ENCODE data around the gene VAPA.

Gene VAPA

DNA sequence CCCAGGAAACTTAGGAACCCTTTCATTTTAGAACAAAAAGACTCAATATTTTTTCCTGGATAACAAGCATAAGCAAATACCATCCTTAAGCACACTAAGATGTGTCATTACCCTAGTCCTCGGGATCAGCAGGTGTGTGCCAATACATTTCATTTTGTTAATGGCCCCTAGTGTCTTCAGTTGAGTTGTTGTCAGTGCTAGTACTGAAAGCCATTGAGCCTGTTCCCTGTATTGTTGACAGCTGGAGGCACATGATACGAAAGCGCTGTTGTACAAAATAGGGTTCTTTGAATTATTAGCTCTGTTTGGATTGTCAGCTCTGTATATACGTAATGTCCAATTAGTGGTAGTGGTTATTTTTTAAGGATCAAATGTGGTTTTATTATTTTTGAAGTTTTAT lies 29.5 kb downstream of the VAPA start:
- no peak for DNase-seq (ENCODE audit: low spot score)

DNA sequence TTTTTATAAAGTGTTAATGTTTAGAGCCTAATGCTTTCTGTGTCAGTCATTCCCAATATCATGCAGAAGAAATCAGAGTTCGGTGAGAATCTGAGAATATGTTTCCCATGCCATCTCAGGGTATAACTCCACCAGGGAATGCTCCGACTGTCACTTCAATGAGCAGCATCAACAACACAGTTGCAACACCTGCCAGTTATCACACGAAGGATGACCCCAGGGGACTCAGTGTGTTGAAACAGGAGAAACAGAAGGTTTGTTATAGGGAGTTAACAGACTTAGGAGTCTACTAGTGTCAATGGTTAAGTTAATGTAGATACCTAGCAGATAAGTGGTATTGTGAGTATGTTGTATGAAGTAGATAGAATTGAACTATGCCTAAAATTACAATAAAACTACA lies 31.0 kb downstream of the VAPA start:
- no peak for DNase-seq (ENCODE audit: low spot score)

DNA sequence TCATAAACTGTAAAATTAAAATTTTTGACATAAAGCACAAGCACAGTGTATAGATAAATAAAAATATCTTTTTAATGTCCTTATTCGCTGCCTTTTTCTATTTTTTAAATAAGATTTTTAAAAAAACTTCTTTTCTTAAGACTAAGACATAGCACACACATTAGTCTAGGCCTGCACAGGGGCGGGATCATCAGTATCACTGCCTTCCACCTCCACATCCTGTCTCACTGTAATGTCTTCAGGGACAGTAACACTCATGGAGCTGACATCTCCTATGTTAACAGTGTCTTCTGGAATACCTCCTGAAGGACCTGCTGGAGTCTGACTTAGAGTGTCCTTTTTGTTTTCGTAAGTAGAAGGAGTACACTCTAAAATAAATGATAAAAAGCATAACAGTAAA lies 33.0 kb downstream of the VAPA start:
- DNase-seq (ENCODE audit: low spot score) = no peak

DNA sequence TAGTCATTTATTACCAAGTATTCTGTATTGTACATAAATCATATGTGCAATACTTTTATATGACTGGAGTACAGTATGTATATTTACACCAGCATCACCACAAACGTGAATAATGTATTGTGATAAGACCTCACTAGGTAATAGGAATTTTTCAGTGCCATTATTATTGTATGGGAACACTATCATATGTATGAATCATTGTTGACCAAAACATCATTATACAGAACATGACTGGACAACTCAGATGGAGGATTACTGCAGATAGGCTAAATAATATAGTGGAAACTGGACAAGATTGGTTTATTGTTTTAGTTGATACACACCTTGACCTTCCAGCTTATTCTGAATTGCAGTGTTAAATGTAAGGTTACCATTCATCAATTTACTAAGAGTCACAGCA lies 33.4 kb downstream of the VAPA start:
- no peak for DNase-seq (ENCODE audit: low spot score)

DNA sequence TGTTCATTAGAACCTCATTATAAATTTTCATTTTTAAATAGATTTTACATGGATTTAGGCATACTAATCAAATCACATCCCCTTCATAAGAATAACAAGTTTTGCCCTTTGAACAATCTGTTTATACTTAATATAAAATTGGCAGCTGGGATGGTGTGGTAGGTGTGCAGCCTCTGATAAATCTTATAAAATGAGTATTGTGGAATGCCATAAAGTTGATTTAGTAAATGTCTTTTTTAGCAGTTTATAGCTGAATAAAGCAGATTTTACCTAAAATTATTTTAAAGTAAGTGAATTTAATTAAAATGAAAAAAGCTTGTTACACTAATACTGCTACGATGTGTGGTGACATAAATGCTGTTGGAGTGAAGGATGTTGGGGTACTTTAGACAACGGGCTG lies 35.5 kb downstream of the VAPA start:
- DNase-seq (ENCODE audit: low spot score) = no peak

DNA sequence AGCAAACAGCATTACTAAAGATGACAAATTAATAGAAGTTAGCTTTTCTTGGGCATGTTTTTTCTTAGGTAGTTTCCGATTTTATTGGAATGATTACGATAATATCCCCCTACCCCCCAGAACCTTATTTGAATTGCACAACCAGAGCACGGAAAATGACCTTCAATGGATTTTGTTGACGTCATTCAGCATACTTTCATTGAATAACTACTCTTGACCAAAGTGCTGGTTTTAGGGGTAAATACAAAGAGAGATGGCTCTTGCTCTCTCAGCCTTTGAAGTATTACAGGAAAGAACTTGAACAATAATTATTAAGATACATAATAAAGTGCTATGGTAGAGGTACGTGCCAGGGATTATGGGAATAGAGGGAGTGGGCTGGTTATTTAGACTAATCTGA lies 36.0 kb downstream of the VAPA start:
- DNase-seq (ENCODE audit: low spot score) = no peak

DNA sequence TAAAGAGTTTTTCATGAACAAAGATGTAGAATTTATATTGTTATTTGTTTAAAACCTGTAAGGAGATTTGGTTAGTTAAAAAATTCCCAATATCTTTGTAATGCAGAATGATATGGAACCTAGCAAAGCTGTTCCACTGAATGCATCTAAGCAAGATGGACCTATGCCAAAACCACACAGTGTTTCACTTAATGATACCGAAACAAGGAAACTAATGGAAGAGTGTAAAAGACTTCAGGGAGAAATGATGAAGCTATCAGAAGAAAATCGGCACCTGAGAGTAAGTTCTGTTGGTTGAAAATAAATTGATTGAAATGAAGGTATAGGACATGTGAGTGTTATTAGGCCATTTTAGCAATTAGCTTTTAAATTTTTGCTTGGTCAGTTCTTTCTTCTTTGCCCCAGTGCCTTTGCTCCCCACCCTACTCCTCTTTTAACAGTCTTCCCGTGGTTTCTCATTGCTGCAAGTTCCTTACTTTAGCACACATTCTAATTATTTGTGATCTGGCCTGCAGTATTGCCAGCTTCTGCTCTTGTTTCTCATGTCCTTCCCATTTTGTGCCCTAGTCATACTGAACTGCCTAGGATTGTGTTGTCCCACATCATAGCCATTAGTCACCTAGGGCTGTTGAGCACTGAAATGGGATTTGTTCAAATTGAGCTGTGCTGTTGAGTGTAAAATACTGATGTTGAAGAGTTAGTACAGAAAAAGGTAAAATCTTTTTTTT lies 36.6 kb downstream of the VAPA start:
- no peak for DNase-seq (ENCODE audit: low spot score)

DNA sequence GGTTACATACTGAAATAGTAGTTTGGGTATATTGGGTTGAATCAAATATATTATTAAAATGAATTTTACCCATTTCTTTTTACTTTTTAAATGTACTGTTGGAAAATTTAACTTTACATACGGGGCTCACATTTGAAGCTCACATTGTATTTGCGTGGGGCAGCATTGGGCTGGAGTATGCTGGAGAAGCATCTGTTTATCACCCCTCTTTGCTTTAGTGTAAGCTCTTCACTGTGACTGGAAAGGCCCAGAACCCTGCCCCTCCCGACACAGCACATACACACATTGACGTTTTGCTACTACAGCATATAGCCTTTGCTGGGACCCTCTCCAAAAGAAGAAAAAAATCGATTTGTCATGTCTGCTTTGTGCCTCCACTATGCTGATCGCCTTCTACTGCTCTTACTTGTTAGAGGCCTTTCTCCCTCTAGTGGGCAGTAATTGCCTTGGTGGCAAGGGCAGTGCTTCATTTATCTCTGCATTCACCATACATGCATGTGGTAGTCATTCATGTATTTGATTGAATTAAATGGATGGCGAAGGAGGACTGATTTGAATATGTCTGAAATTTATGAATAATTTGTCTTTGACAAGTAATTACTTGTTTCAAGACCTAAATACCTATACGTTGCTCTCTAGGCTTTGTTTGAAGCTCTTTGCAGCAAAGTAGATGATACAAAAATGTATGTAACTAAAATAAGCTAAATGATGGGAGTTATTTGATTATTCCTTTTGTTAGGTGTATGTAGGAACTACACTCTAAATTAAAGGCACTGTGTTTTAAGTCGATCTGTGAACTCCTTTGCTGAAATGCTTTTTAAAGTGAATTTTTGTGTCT lies 37.4 kb downstream of the VAPA start:
- DNase-seq (ENCODE audit: low spot score) = peak; percentile 69

DNA sequence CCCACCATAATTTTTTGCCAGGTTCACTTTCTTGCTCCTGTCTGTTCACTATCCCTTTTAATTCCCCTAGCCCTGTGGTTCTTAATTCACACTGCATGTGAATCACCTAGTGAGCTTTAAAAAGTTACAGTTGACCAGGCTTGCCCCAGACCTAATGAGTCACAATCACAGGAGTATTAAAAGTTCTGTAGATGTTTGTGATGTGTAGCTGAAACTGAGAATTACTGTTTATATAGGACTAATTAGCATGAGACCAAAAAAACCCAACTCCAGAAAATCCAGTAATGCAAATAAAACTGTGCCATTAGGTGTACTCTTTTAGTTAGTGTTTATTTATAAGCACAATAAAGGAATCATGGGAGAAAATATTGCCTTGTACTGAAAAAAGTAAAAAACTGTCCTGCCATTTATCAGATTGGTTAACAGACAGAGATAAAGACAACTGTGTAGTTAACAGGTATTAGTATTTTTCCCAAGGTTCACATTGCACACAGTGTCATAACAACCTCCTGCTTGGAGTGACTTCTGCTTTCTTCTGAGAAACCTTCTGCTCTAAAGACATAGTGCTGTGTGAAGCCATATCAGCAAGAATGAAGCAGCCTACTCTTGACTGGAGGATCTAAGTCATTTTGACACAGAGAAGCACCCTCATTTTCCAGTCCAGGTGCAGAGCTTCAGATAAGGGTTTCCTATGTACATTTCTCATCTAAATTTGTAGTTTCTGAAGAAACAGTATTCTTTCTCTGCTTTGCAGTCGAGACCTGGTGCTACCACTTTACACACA lies 39.0 kb downstream of the VAPA start:
- no peak for DNase-seq (ENCODE audit: low spot score)

DNA sequence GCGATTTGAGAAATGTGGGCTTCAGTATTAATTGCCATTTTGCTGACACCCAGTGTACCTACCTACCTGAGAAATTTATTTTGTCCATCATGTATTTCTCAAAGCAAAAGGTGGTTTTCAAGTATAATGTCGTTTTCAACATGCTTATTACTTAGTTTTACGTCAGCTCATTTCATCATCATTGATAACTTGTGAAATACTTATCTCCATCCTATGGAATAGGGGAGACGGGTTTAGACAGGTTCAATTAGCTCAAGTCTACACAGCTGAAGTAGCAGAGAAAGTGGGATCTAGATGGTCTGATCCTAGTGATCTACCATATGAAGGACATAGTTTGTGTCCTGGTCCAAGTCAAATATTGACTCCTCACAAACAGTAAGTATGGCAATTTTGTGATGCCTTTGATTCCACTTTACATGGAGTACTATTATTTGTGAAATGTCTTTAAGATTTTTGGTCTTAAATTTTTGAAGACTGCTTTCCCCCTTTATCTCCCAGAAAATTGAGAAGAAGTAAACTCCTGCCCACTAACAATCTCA lies 45.1 kb downstream of the VAPA start:
- no peak for DNase-seq (ENCODE audit: low spot score)

DNA sequence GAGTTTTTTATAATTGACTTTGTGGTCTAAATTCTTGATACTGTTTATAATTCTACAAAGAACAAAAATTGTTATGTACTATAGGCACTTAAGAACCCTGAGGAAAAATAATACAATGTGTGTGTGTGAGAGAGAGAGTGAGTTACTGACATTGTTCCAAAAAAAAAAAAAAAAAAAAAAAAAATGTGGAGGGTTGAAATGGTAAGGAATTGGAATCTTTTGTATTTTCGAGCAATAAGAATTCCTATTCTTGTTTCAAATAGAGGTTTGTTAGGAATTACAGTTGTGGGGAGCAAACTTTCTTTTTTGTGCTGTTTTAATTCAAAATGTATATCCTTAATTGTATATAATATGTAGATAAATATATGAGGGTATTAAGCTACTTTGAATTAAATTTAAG lies 45.7 kb downstream of the VAPA start:
- no peak for DNase-seq (ENCODE audit: low spot score)

DNA sequence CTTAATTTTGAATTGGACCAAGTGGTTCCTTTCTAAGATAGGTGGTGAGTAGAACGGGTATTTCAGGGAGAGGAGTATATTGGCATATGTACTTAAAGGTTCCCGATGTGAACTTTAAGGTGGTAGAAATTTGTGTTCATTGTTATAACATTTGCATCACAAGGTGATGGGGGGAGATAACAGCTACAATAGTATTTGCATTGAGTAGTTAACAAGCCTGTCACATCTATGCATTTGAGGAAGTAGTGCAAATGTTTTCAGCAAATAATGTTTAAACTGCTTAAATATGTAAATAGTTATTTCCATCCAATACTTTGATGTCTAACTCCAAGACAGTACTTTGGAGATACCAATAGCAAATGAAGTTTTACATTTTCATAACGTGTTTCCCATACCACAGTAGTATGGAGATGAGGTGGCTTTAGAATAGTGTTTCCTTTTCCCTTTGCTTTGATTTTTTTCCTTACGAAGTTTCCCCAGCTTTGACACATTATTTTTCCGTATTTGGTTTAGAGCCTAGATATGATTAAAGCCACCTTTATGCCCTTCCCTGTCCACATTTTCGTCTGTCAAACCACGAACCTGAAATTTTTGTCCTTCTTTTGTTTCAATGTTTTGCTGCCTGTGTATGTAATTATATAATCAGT lies 46.6 kb downstream of the VAPA start:
- DNase-seq (ENCODE audit: low spot score) = no peak

DNA sequence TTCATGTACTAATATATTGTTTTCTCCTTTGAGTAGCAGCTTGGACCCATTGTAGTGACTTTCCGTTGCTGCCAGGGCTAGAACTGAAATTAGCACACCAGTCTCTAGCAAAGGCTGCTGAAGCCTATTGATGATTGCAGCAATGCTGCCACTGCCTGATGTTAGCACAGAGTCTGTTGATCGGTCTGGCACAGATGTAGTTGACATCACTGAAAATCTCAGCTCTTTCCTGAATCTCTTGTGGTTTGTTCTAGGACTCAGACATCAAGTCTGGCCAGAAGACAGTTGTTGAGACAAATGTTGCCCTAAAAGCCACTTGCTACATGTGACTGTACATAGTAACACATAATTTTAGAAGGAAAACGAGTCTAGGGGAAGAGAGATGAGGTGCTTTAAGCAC lies 47.2 kb downstream of the VAPA start:
- no peak for DNase-seq (ENCODE audit: low spot score)

DNA sequence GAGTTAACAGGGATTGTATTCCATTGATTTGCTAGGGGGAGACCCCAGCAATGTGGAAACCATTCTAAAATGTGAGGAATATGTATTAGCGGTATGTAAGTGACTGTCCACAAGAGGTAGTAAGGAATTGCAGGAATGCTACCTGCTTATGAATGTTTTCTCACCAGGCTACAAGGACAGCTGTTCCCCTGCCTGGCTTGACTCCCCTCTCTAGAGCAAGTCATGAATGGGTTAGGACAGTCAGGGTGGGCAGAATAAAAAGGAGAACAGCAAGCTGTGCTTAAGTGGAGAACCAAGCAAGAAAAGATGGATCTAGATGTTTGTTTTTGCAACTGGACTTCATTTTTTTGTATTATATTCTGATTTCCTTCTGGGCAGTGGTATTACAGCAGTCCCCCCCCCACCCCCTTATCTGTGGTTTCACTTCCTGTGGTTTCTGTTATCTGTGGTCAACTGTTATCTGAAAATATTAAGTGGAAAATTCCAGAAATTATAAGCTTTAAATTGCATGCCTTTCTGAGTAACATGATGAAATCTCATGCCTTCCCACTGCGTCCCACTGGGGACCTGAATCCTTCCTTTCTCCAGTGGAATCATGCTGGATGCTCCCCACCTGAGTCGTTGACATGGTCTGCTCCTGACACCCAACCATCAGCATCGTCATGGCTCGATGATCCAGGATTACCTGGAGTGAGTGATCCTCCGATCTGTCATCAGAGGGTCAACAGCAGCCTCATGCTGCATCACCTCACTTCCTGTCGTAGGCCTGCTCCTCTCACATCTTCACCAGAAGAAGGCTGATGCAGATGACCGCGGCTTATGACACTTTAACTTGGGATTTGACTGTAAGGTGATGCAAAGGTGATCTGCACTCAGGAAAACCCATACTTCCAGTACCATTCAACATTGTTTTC lies 52.2 kb downstream of the VAPA start:
- no peak for DNase-seq (ENCODE audit: low spot score)

DNA sequence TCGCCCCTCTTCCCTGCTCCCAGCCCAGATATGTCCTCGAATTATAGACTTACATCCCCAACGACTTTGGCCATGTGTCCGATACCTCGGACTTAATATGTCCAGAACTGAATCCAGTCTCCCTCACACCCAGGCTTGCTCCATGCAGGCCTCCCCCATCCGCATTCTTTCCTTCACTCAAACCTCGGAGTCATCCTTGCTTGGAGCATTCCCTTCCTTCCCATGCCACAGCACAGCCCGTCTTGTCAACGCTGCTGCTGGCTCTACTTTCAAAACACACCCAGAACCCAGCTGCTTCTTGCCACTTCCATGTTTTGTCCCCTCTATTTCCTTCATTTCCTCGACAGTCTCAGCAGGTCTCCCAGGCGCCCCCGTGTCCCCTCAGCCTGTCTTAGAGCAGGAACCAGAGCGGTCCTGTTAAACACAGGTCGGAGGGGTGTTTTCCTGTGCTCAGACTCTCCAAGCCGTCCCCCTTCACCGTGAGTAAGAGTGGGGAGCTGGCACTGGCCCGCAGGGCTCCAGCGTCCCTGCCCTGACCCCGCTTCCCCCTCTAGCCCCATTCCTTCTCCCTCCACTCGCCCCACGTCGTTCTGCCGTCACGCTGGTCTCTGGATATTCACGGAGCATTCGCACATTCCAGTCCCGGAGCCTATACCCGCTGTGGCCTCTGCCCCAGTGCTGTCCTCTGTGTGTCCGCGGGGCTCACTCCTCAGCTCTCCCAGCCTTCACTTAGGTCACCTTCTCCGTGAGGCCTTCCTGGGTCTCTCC lies 54.4 kb downstream of the VAPA start:
- DNase-seq (ENCODE audit: low spot score) = no peak

DNA sequence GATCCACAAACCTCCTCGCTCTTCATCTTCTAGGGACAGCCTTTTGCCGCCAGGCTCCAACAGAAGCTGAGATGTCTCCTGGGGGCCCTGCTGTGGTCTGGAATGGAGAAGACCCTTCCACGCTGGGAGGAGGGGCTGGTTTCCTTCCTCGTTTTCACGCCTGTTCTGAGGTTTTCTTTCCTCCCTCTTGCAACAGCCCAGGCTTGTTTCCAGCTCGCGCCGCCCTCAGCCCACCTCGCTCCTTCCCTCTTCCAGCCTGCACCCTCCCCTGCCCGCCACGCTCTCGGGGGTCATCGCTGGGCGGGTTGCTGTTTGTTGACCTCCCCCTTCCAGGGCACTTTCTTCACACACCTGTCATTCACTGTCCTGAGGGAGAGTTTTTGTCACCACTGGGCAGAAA lies 55.4 kb downstream of the VAPA start:
- DNase-seq (ENCODE audit: low spot score) = no peak

DNA sequence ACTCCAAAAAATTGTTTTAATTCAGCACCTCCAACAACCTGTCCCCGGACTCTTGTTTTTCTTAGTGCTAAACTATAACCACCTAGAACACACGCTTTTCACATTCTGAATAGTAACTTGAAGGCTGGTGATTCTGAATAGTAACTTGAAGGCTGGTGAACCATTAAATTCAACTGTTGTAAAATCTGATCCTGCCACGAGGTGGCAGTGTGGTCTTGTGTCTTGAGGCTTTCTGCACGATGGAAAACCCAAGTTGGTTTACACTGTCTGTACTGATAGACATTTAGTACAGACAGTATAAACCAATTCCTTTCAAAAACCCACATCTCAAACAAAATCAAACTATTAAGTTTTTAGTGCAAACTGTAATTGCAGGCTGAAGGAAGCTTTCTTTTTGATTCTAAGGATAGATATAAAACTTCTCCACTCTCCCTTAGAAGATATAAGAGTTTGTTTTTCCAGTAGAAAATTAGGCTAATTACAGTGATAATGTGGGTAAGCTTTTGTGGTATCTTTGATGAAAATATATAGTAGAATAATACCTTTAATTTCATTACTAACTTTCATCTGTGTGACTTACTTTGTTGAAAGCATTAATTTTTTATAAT lies 57.6 kb downstream of the VAPA start:
- peak; percentile 69 for DNase-seq (ENCODE audit: low spot score)

DNA sequence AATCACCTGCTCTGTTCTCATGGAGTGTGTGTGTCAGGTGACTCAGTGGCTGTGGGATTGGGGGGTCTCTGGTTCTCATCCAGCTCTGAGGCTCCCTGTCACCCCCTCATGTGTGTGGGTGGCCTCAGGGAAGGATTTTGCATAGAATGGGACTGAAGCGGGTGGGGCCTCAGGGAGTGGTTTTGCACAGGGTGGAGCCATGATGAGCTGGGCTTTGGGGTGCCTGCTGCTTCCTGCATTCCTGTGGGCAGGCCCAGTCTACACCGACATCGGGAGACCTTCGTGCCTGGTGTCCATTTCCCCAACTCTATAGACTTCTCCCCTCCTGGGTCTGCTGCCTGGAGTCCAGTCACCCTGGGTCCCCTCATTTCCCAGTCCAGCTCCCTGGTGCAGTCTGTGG lies 59.7 kb downstream of the VAPA start:
- DNase-seq (ENCODE audit: low spot score) = no peak

DNA sequence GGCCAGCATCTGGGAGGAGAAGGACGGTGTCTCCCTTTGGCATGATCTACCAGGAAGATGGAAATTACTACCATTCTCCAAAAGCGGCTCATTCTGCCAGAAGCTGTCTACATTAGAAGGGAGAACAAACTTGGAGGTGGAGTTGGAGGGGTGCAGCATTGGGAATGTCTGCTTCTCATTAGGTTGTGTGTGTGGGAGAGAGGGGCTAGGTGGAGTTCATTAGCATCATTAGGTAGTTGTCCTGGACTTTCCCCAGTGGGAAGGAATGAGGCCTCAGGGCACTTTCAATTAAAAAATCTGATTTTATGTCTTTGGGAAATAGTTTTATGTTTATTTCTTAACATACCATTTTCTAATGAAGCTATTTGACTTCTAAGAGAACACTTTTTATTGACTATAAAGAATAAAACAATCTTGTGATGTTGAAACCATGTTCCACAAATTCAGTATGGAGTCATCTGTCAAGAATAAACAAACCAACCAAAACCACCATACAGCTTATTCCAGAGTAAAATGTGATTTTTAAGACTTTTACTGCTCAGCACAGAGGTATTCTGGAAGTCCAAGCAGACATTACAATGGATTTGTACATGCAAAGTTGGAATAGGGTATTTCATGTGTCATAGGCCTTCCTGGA lies 60.6 kb downstream of the VAPA start:
- DNase-seq (ENCODE audit: low spot score) = no peak

Data from iPS-NIHi11 (cell line).